KOPT-K1 (cell line): ENCODE data around the gene IGFBPL1.

Experiments
- H3K27ac ChIP-seq: fragments of 200-600 bp; sonication (generic); 2 replicates; pipeline ENCODE4 v1.5.1; 2016; ENCODE audit warnings: antibody characterized with exemption, mild to moderate bottlenecking, low read depth, low read length; ENCODE audit not compliant: poor library complexity, severe bottlenecking
- H3K36me3 ChIP-seq: fragments of 200-600 bp; sonication (generic); 2 replicates; pipeline ENCODE4 v1.5.1; 2017; ENCODE audit warnings: antibody characterized with exemption, mild to moderate bottlenecking, low read length, moderate library complexity; ENCODE audit not compliant: insufficient read depth
- H3K9me3 ChIP-seq: fragments of 200-600 bp; sonication (generic); 2 replicates; pipeline ENCODE4 v1.5.1; 2017; ENCODE audit warnings: antibody characterized with exemption, low read length, mild to moderate bottlenecking; ENCODE audit not compliant: insufficient read depth, poor library complexity, severe bottlenecking

The IGFBPL1 gene

GRCh38 chr9:38393128-38393796, 31.0 kb downstream of the IGFBPL1 start:
- Histone ChIP-seq H3K9me3 (no peaks in the 10 kb centered on the region), H3K27ac (no peak overlapping the region), H3K36me3 (no peaks in the 10 kb centered on the region)

GRCh38 chr9:38392235-38393127, 31.8 kb downstream of the IGFBPL1 start, which contains the start of gene ALDH1B1:
Gene ALDH1B1 (plus strand): TSS chr9:38392702. CDS start chr9:38395749, 3,047 bp downstream.
- H3K27ac ChIP-seq, result no peak within 1 kb of the TSS
- H3K9me3 ChIP-seq, result no peaks in the 10 kb centered on the region
- no peaks in the 10 kb centered on the region for H3K36me3 ChIP-seq

- Histone ChIP-seq H3K27ac (no peak overlapping the region), H3K36me3 (no peaks in the 10 kb centered on the region), H3K9me3 (no peaks in the 10 kb centered on the region)
Measured at GRCh38 chr9:38391278-38392118, 32.8 kb downstream of the IGFBPL1 start.

- Histone ChIP-seq H3K9me3 (peaks cover 3% of the 10 kb centered on the region), H3K27ac (no peak overlapping the region), H3K36me3 (no peaks in the 10 kb centered on the region)
Measured at GRCh38 chr9:38390851-38391250, 33.4 kb downstream of the IGFBPL1 start.

GRCh38 chr9:38390442-38390841, 33.8 kb downstream of the IGFBPL1 start:
- Histone ChIP-seq H3K27ac (no peak overlapping the region), H3K36me3 (no peaks in the 10 kb centered on the region), H3K9me3 (peaks cover 7% of the 10 kb centered on the region)

GRCh38 chr9:38389313-38389712, 34.9 kb downstream of the IGFBPL1 start:
- no peaks in the 10 kb centered on the region for H3K36me3 ChIP-seq
- no peak overlapping the region for H3K27ac ChIP-seq
- H3K9me3 ChIP-seq, result peaks cover 17% of the 10 kb centered on the region

- Histone ChIP-seq H3K9me3 (peaks cover 17% of the 10 kb centered on the region), H3K36me3 (no peaks in the 10 kb centered on the region), H3K27ac (no peak overlapping the region)
Measured at GRCh38 chr9:38388283-38389223, 35.7 kb downstream of the IGFBPL1 start.

- H3K36me3 ChIP-seq, result no peaks in the 10 kb centered on the region
- peaks cover 17% of the 10 kb centered on the region for H3K9me3 ChIP-seq
- no peak overlapping the region for H3K27ac ChIP-seq
Measured at GRCh38 chr9:38387751-38388150, 36.5 kb downstream of the IGFBPL1 start.

GRCh38 chr9:38387066-38387465, 37.2 kb downstream of the IGFBPL1 start:
- Histone ChIP-seq H3K27ac (no peak overlapping the region), H3K9me3 (peaks cover 17% of the 10 kb centered on the region), H3K36me3 (no peaks in the 10 kb centered on the region)

- H3K36me3 ChIP-seq, result no peaks in the 10 kb centered on the region
- peaks cover 17% of the 10 kb centered on the region for H3K9me3 ChIP-seq
- H3K27ac ChIP-seq, result no peak overlapping the region
Measured at GRCh38 chr9:38386319-38386895, 37.8 kb downstream of the IGFBPL1 start.

- Histone ChIP-seq H3K27ac (no peak overlapping the region), H3K9me3 (peaks cover 17% of the 10 kb centered on the region), H3K36me3 (no peaks in the 10 kb centered on the region)
Measured at GRCh38 chr9:38385896-38386295, 38.4 kb downstream of the IGFBPL1 start.

GRCh38 chr9:38384990-38385848, 39.0 kb downstream of the IGFBPL1 start:
- peaks cover 17% of the 10 kb centered on the region for H3K9me3 ChIP-seq
- H3K27ac ChIP-seq, result no peak overlapping the region
- no peaks in the 10 kb centered on the region for H3K36me3 ChIP-seq

GRCh38 chr9:38382141-38382540, 42.1 kb downstream of the IGFBPL1 start:
- peaks cover 17% of the 10 kb centered on the region for H3K9me3 ChIP-seq
- no peaks in the 10 kb centered on the region for H3K36me3 ChIP-seq
- H3K27ac ChIP-seq, result no peak overlapping the region
